ENCODE results near the gene HAO2. TPM values are rescaled to one million over a fixed set of nuclear protein-coding genes. Genes with fewer than 3 reads are reported as not detected.
"Not testable (repeated sequence)": the region's sequence is repeated elsewhere in the genome, so short reads cannot be mapped to it uniquely, and the experiment has no call there.

Gene HAO2
- total RNA-seq, 1 experiment from 2014 or later, result not detected

- TF ChIP-seq CTCF (IDR thresholded peaks at IDR 0.05; ENCODE audit: unreplicated experiment), result no peak
- no peak for DNase-seq
- H3K36me3 Mint-ChIP-seq (ENCODE audit: insufficient read depth, unreplicated experiment), result peaks cover 5% of the 10 kb centered on the region
- H3K4me3 Mint-ChIP-seq (ENCODE audit: low read depth, unreplicated experiment), result no peak overlapping the region
- intact Hi-C loops (cut with micrococcal nuclease; ENCODE audit: unreplicated experiment), result no loop called here
- H3K27ac Mint-ChIP-seq (ENCODE audit: unreplicated experiment), result no peak overlapping the region
- no peaks in the 10 kb centered on the region for H3K27me3 Mint-ChIP-seq (ENCODE audit: unreplicated experiment)
- no TSS peak for BruUV-seq (replicated peaks)
- CTCF ChIA-PET, result no interaction called here
- H3K9me3 Mint-ChIP-seq (ENCODE audit: low read depth, unreplicated experiment), result no peaks in the 10 kb centered on the region
- no peaks in the 10 kb centered on the region for H3K4me1 Mint-ChIP-seq (ENCODE audit: low read depth, unreplicated experiment)
Measured at GRCh38 chr1:119332622-119333021, 36.0 kb upstream of the HAO2 start.

GRCh38 chr1:119333163-119333896 is 35.3 kb upstream of the HAO2 start:
- no peaks in the 10 kb centered on the region for H3K36me3 Mint-ChIP-seq (ENCODE audit: insufficient read depth, unreplicated experiment)
- no peak for TF ChIP-seq CTCF (IDR thresholded peaks at IDR 0.05; ENCODE audit: unreplicated experiment)
- H3K9me3 Mint-ChIP-seq (ENCODE audit: low read depth, unreplicated experiment), result no peaks in the 10 kb centered on the region
- no peak overlapping the region for H3K4me3 Mint-ChIP-seq (ENCODE audit: low read depth, unreplicated experiment)
- DNase-seq, result no peak
- intact Hi-C loops (cut with micrococcal nuclease; ENCODE audit: unreplicated experiment), result no loop called here
- BruUV-seq (replicated peaks), result no TSS peak
- no peak overlapping the region for H3K27ac Mint-ChIP-seq (ENCODE audit: unreplicated experiment)
- H3K27me3 Mint-ChIP-seq (ENCODE audit: unreplicated experiment), result no peaks in the 10 kb centered on the region
- CTCF ChIA-PET, result no interaction called here
- no peaks in the 10 kb centered on the region for H3K4me1 Mint-ChIP-seq (ENCODE audit: low read depth, unreplicated experiment)

GRCh38 chr1:119333897-119334250 is 34.7 kb upstream of the HAO2 start:
- BruUV-seq (replicated peaks); H3K9me3 Mint-ChIP-seq (ENCODE audit: low read depth, unreplicated experiment); H3K27me3 Mint-ChIP-seq (ENCODE audit: unreplicated experiment); H3K4me1 Mint-ChIP-seq (ENCODE audit: low read depth, unreplicated experiment); intact Hi-C loops (cut with micrococcal nuclease; ENCODE audit: unreplicated experiment); CTCF ChIA-PET; H3K36me3 Mint-ChIP-seq (ENCODE audit: insufficient read depth, unreplicated experiment); DNase-seq; H3K4me3 Mint-ChIP-seq (ENCODE audit: low read depth, unreplicated experiment); H3K27ac Mint-ChIP-seq (ENCODE audit: unreplicated experiment): not testable (repeated sequence)

GRCh38 chr1:119336848-119337247 is 31.7 kb upstream of the HAO2 start:
- CTCF ChIA-PET, result no interaction called here
- TF ChIP-seq CTCF (IDR thresholded peaks at IDR 0.05; ENCODE audit: unreplicated experiment), result no peak
- intact Hi-C loops (cut with micrococcal nuclease; ENCODE audit: unreplicated experiment), result no loop called here

GRCh38 chr1:119338004-119338403 is 30.6 kb upstream of the HAO2 start:
- intact Hi-C loops (cut with micrococcal nuclease; ENCODE audit: unreplicated experiment), result no loop called here
- no TSS peak for BruUV-seq (replicated peaks)
- Mint-ChIP-seq H3K4me1 (ENCODE audit: low read depth, unreplicated experiment) (no peaks in the 10 kb centered on the region), H3K36me3 (ENCODE audit: insufficient read depth, unreplicated experiment) (no peaks in the 10 kb centered on the region), H3K27ac (ENCODE audit: unreplicated experiment) (no peak overlapping the region), H3K4me3 (ENCODE audit: low read depth, unreplicated experiment) (no peak overlapping the region), H3K9me3 (ENCODE audit: low read depth, unreplicated experiment) (no peaks in the 10 kb centered on the region), H3K27me3 (ENCODE audit: unreplicated experiment) (no peaks in the 10 kb centered on the region)
- DNase-seq, result no peak
- TF ChIP-seq CTCF (IDR thresholded peaks at IDR 0.05; ENCODE audit: unreplicated experiment), result no peak
- CTCF ChIA-PET, result no interaction called here

More at GRCh38 chr1:119336848-119337247, 31.7 kb upstream of the HAO2 start:
- Mint-ChIP-seq H3K27me3 (ENCODE audit: unreplicated experiment) (no peaks in the 10 kb centered on the region), H3K4me3 (ENCODE audit: low read depth, unreplicated experiment) (no peak overlapping the region), H3K9me3 (ENCODE audit: low read depth, unreplicated experiment) (no peaks in the 10 kb centered on the region), H3K36me3 (ENCODE audit: insufficient read depth, unreplicated experiment) (no peaks in the 10 kb centered on the region), H3K4me1 (ENCODE audit: low read depth, unreplicated experiment) (no peaks in the 10 kb centered on the region), H3K27ac (ENCODE audit: unreplicated experiment) (no peak overlapping the region)
- no TSS peak for BruUV-seq (replicated peaks)
- DNase-seq, result no peak

Data from Calu3 (cell line).